ENCODE measurements around the gene GSTM2. TPM values are rescaled to one million over a fixed set of nuclear protein-coding genes. Genes with fewer than 3 reads are reported as not detected.
"Not testable (repeated sequence)": the region's sequence is repeated elsewhere in the genome, so short reads cannot be mapped to it uniquely, and the experiment has no call there.

The GSTM2 gene
- total and polyA plus RNA-seq, 7 donors = 35.5 to 175 (median 61.8) TPM

GRCh38 chr1:109697066-109697465, 29.2 kb downstream of the GSTM2 start:
- Histone ChIP-seq H3K27ac (no peak overlapping the region), H3K4me1 (peaks cover 11% of the 10 kb centered on the region), H3K27me3 (ENCODE audit: insufficient read depth in 3 of 3, low read length in 2 of 3) (no peaks in the 10 kb centered on the region), H3K36me3 (ENCODE audit: insufficient read depth in 1 of 2, low read depth in 1 of 2) (no peaks in the 10 kb centered on the region), H3K9me3 (no peaks in the 10 kb centered on the region), H3K4me3 (no peak overlapping the region)
- DNase-seq (no peak), ATAC-seq (no peak)
- 86 to 90% methylated on average over 4 of the region's 4 CpGs; no CpG with 5 or more reads in 1 of the 3 donors for whole genome bisulfite sequencing, 3 donors
- intact Hi-C loops (cut with DNase I) = no loop called here
- TF ChIP-seq, protein P1, sequence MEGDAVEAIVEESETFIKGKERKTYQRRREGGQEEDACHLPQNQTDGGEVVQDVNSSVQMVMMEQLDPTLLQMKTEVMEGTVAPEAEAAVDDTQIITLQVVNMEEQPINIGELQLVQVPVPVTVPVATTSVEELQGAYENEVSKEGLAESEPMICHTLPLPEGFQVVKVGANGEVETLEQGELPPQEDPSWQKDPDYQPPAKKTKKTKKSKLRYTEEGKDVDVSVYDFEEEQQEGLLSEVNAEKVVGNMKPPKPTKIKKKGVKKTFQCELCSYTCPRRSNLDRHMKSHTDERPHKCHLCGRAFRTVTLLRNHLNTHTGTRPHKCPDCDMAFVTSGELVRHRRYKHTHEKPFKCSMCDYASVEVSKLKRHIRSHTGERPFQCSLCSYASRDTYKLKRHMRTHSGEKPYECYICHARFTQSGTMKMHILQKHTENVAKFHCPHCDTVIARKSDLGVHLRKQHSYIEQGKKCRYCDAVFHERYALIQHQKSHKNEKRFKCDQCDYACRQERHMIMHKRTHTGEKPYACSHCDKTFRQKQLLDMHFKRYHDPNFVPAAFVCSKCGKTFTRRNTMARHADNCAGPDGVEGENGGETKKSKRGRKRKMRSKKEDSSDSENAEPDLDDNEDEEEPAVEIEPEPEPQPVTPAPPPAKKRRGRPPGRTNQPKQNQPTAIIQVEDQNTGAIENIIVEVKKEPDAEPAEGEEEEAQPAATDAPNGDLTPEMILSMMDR (IDR thresholded peaks at IDR 0.05) = no peak

DNA sequence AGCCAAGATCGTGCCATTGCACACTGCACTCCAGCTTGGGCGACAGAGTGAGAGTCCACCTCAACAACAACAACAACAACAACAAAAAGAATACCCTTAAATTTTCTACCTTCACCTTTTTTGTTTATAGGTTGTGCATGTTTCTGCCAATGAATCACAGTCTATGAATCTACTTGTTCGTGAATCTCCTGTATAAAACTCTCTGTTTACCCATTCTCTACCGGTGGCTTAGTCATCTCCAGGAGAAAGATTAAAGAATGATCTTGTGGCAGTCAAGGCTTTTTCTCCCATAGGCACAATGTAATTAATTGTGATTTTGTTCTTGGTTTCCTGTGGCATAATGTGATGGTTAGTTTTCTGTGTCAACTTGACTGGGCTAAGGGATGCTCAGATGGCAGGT, 30.0 kb downstream of the GSTM2 start:
- ATAC-seq; H3K36me3 ChIP-seq (ENCODE audit: insufficient read depth in 1 of 2, low read depth in 1 of 2); H3K4me3 ChIP-seq; intact Hi-C loops (cut with DNase I); H3K9me3 ChIP-seq; H3K27me3 ChIP-seq (ENCODE audit: insufficient read depth in 3 of 3, low read length in 2 of 3); H3K27ac ChIP-seq; DNase-seq: not testable (repeated sequence)
- H3K4me1 ChIP-seq = peaks cover 10% of the 10 kb centered on the region
- WGBS, 3 donors = 94 to 100% methylated on average over 4 of the region's 4 CpGs; no CpG with 5 or more reads in 1 of the 3 donors

GRCh38 chr1:109702940-109703339, 35.1 kb downstream of the GSTM2 start:
- not testable (repeated sequence) for H3K9me3 ChIP-seq
- intact Hi-C loops (cut with DNase I) = loop anchor here in 1 of 2 donors (10.0 kb wide), 1 partner anchor 62 kb away; the partner anchor contains the start of gene EPS8L3
- 95 to 99% (median 97%) methylated on average over 3 of the region's 3 CpGs for WGBS, 3 donors

GRCh38 chr1:109704173-109704572, 36.3 kb downstream of the GSTM2 start:
- intact Hi-C loops (cut with DNase I) = loop anchor here in 1 of 2 donors (10.0 kb wide), 1 partner anchor 61 kb away; the partner anchor contains the start of gene EPS8L3
- ATAC-seq (peak in 1 of 4 donors; percentile 58), DNase-seq (no peak)
- Histone ChIP-seq H3K27ac (no peak overlapping the region), H3K27me3 (ENCODE audit: insufficient read depth in 3 of 3, low read length in 2 of 3) (no peaks in the 10 kb centered on the region), H3K9me3 (no peaks in the 10 kb centered on the region), H3K36me3 (ENCODE audit: insufficient read depth in 1 of 2, low read depth in 1 of 2) (no peaks in the 10 kb centered on the region), H3K4me1 (no peaks in the 10 kb centered on the region), H3K4me3 (no peak overlapping the region)
- 73 to 86% (median 81%) methylated on average over 8 of the region's 8 CpGs for WGBS, 3 donors
- TF ChIP-seq, protein P1 (IDR thresholded peaks at IDR 0.05) = no peak

More at GRCh38 chr1:109702940-109703339, 35.1 kb downstream of the GSTM2 start:
- H3K27me3 ChIP-seq (ENCODE audit: insufficient read depth in 3 of 3, low read length in 2 of 3); H3K4me1 ChIP-seq; ATAC-seq; H3K36me3 ChIP-seq (ENCODE audit: insufficient read depth in 1 of 2, low read depth in 1 of 2); H3K27ac ChIP-seq; DNase-seq; H3K4me3 ChIP-seq: not testable (repeated sequence)

GRCh38 chr1:109705411-109705810, 37.6 kb downstream of the GSTM2 start:
- no peak for ATAC-seq
- intact Hi-C loops (cut with DNase I) = loop anchor here in 1 of 2 donors (5.0 to 10.0 kb wide), 2 partner anchors 59 to 63 kb away; partner anchors contain the start of gene EPS8L3
- TF ChIP-seq, protein P1 (IDR thresholded peaks at IDR 0.05) = no peak
- Histone ChIP-seq H3K36me3 (ENCODE audit: insufficient read depth in 1 of 2, low read depth in 1 of 2) (no peaks in the 10 kb centered on the region), H3K27ac (no peak overlapping the region), H3K4me3 (no peak overlapping the region), H3K9me3 (no peaks in the 10 kb centered on the region), H3K27me3 (ENCODE audit: insufficient read depth in 3 of 3, low read length in 2 of 3) (no peaks in the 10 kb centered on the region), H3K4me1 (no peaks in the 10 kb centered on the region)
- 93 to 94% (median 94%) methylated on average over 4 of the region's 4 CpGs for WGBS, 3 donors
- no peak for DNase-seq

DNA sequence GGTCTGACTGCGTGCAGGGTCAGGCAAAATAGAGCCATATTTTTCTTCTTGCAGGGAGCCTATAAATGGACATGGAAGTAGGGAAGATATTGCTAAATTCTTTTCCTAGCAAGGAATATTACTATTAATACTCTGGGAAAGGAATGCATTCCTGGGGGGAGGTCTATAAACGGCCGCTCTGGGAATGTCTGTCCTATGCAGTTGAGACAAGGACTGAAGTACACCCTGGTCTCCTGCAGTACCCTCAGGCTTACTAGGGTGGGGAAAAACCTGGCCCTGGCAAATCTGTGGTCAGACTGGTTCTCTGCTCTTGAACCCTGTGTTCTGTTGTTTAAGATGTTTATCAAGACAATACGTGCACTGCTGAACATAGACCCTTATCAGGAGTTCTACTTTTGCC, 41.1 kb downstream of the GSTM2 start:
- H3K4me1 ChIP-seq; H3K4me3 ChIP-seq; ATAC-seq; DNase-seq; H3K27me3 ChIP-seq (ENCODE audit: insufficient read depth in 3 of 3, low read length in 2 of 3); H3K9me3 ChIP-seq; H3K36me3 ChIP-seq (ENCODE audit: insufficient read depth in 1 of 2, low read depth in 1 of 2); H3K27ac ChIP-seq: not testable (repeated sequence)
- intact Hi-C loops (cut with DNase I) = loop anchor here in 1 of 2 donors (5.0 to 10.0 kb wide), 2 partner anchors 56 to 67 kb away; partner anchors contain the start of gene EPS8L3
- WGBS, 3 donors = 78 to 86% (median 83%) methylated on average over 4 of the region's 4 CpGs

DNA sequence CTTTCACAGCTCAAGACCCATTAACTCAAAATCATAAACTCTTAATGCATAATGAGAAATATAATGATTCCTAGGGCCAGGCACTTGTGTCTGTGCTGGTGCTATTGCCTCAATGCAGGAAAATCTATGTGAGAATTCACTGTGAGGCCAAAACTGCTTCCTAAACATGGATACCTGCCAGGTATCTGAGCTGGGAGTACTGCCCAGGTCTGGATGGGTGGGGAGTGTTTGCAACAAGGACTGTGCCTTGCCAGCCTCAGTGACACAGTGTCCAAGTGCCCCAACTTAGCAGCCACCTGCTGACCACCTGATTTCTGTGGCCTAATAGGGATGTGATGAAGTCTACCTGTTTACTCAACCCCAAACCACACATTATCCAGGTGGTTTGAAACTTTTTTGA, 42.0 kb downstream of the GSTM2 start:
- H3K4me3 ChIP-seq; DNase-seq; H3K27ac ChIP-seq; H3K36me3 ChIP-seq (ENCODE audit: insufficient read depth in 1 of 2, low read depth in 1 of 2); H3K4me1 ChIP-seq; H3K27me3 ChIP-seq (ENCODE audit: insufficient read depth in 3 of 3, low read length in 2 of 3); H3K9me3 ChIP-seq: not testable (repeated sequence)
- peak in 3 of 4 donors; percentile 86 to 87 (median 86) for ATAC-seq
- intact Hi-C loops (cut with DNase I) = loop anchor here in 1 of 2 donors (5.0 to 10.0 kb wide), 2 partner anchors 55 to 68 kb away; partner anchors contain the start of gene EPS8L3

GRCh38 chr1:109711593-109712320, 43.9 kb downstream of the GSTM2 start, which contains the start of gene GSTM5:
GSTM5 (plus strand) TSS chr1:109712251; CDS start chr1:109712313, 62 bp downstream.
- H3K27ac ChIP-seq; H3K4me1 ChIP-seq; H3K27me3 ChIP-seq (ENCODE audit: insufficient read depth in 3 of 3, low read length in 2 of 3); H3K36me3 ChIP-seq (ENCODE audit: insufficient read depth in 1 of 2, low read depth in 1 of 2); H3K9me3 ChIP-seq; intact Hi-C loops (cut with DNase I): not testable (repeated sequence)
- peak; percentile 37 to 62 for DNase-seq
- peak within 1 kb of the TSS; percentile 46 for H3K4me3 ChIP-seq
- WGBS, 3 donors = 27 to 39% (median 37%) methylated on average over 21 to 33 of the region's 33 CpGs
- peak in 3 of 4 donors; percentile 20 to 60 (median 27) for ATAC-seq

All from psoas muscle (tissue), 8 donors.